Hematopoietic multipotent progenitor cell treated with erythropoietin and hydrocortisone succinate and interleukin-3 and kit ligand, for 8 days (in vitro differentiated cells): ENCODE results near the gene C22orf23.

ENCODE experiments used
- DNase-seq: peaks from one replicate; pipeline ENCODE4 v3.0.0-alpha.2; 2015

The C22orf23 gene

DNA sequence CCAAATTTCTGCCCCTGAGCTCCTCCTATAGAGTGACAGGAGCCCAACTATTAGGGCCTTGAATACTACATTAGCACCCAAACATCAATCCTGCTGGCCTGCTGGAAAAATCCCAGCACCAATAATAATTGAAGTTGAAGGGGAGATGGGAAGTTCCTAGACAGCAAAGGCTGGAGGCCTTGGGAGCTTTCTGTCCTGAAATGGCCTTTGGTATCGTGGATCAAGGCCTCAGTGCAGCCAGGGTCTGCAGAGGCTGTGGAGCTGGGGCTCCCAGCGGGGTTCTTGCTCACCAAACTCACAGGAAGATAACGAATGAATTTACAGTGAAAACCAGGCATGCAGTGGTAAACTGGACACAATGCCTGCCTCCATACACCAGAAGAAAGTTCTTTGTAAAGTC lies 56.5 kb downstream of the C22orf23 start:
- DNase-seq: no peak

DNA sequence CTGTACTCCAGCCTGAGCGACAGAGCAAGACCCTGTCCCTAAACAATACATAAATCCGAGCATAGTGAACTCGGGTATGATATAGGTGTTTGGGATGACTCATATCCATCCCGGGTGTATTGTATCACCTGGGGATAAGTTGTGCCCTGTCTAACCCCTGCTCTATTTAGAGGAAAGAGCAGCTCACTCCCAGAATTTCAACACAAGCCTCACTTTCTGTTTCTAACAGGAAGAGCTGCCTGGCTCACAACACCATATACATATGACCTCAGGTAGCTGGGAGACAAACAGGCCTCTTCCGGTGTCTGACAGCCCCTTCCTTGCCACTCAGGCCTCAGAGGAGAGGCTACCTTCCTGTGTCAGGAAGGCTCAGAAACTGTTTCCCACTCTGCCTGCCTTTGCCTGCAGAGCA lies 57.2 kb downstream of the C22orf23 start:
- no peak for DNase-seq

DNA sequence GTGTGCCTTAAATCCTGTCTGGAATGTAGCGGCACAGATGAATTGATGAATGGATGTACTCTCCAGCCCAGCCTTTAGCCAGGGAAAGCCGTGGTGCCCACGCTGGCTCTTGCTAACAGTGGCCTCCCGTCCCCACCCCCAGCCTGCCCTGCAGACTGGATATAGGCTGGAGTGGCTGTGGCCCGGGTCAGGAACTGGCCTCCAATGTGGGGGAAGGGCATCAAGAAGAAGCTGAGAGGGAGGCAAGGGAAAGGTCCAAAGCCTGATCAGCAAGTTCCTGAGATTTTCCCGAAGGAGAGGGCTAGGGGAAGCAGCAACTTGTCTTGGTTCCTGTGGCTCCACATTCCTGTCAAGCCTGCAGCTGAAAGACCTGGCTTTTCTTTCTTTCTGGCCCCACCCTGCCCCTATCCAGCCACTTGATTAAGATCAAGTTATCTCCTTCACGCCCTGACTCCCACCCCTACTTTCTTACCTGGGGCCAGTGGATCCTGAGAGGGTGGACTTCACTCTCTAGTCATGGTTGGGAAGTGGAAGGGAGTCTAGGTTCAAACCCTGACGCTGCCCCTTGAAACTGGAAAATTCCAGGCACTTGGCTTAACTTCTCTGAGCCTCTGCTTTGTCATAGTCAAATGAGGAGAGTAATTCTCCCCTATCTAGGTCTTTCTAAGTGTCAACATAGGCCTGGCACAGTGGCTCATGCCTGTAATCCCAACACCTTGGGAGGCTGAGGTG lies 58.3 kb downstream of the C22orf23 start:
- no peak for DNase-seq

DNA sequence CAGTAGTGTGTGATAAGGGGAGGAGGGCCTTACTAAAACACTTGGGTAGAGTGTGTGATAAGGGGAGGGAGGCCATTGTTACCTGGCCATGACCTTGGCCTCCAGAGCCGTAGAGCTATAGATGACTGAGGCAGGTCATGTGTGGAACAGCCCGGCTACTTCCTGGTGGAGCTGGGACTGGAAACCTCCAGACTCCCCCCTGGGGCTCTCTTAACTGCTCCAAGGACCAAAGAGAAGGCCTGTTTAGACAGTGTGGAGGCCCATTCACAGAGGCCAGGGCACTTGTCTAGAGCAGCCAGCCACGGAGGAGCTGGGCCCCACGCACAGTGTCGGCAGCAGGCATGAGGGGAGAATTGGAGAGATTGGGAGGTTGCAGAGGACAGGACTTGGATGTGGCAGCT lies 59.8 kb downstream of the C22orf23 start:
- no peak for DNase-seq
